Neuronal stem cell (in vitro differentiated cells): ENCODE results near the gene RIPK1.
"Not testable (repeated sequence)": the region's sequence is repeated elsewhere in the genome, so short reads cannot be mapped to it uniquely, and the experiment has no call there.

Experiments used
- DNase-seq: peaks from one replicate; pipeline ENCODE4 v3.0.0-alpha.2; 2013; ENCODE audit warnings: low spot score
- H2AFZ ChIP-seq: one replicate; pipeline ENCODE4 v1.6.1; 2013; ENCODE audit warnings: mild to moderate bottlenecking, low read length, inconsistent platforms
- H2AK5ac ChIP-seq: 2 replicates; pipeline ENCODE4 v1.6.1; 2013; ENCODE audit warnings: low read depth, mild to moderate bottlenecking, inconsistent platforms, low read length, moderate library complexity, mixed read lengths
- H2BK120ac ChIP-seq: 2 replicates; pipeline ENCODE4 v1.6.1; 2013; ENCODE audit warnings: low read depth, mild to moderate bottlenecking, inconsistent platforms, low read length, moderate library complexity, mixed read lengths
- H2BK12ac ChIP-seq: one replicate; pipeline ENCODE4 v1.6.1; 2013; ENCODE audit warnings: low read length, inconsistent platforms
- H2BK15ac ChIP-seq: 2 replicates; pipeline ENCODE4 v1.6.1; 2013; ENCODE audit warnings: mild to moderate bottlenecking, low read length, inconsistent platforms, mixed read lengths
- H2BK5ac ChIP-seq: one replicate; pipeline ENCODE4 v1.6.1; 2013; ENCODE audit warnings: inconsistent platforms, mild to moderate bottlenecking, low read length, moderate library complexity
- H3K14ac ChIP-seq: one replicate; pipeline ENCODE4 v1.6.1; 2013; ENCODE audit warnings: low read length, inconsistent platforms
- H3K18ac ChIP-seq: 2 replicates; pipeline ENCODE4 v1.6.1; 2013; ENCODE audit warnings: low read length, inconsistent platforms
- H3K23ac ChIP-seq: 2 replicates; pipeline ENCODE4 v1.6.1; 2013; ENCODE audit warnings: low read depth, mild to moderate bottlenecking, mixed read lengths, low read length, inconsistent platforms; ENCODE audit not compliant: poor library complexity
- H3K27ac ChIP-seq: replicated peaks from 3 replicates; pipeline ENCODE4 v1.5.1; 2013; ENCODE audit warnings: low read length, inconsistent platforms
- H3K27me3 ChIP-seq, 3 experiments: 2 replicates each; pipeline ENCODE4 v1.6.1; 2013; ENCODE audit warnings: low read length in 3 of 3, mild to moderate bottlenecking in 2 of 3, inconsistent platforms in 1 of 3, low read depth in 1 of 3, mixed read lengths in 1 of 3, moderate library complexity in 1 of 3; ENCODE audit not compliant: control insufficient read depth in 3 of 3, insufficient read depth in 3 of 3
- H3K36me3 ChIP-seq, 2 donors: replicated peaks in 1 of 2; 2 replicates each; pipeline ENCODE4 v1.6.1; 2013; ENCODE audit warnings: low read length in 2 of 2; ENCODE audit not compliant: control insufficient read depth in 2 of 2, insufficient read depth in 2 of 2
- H3K4ac ChIP-seq: 2 replicates; pipeline ENCODE4 v1.6.1; 2013; ENCODE audit warnings: inconsistent platforms, mild to moderate bottlenecking, low read length, moderate library complexity
- H3K4me1 ChIP-seq, 2 donors: 1 replicate in 1 of 2; 2 replicates in 1 of 2; pipeline ENCODE4 v1.6.1; 2013; ENCODE audit warnings: low read length in 2 of 2, low read depth in 1 of 2; ENCODE audit not compliant: control insufficient read depth in 2 of 2, insufficient read depth in 1 of 2
- H3K4me2 ChIP-seq: one replicate; pipeline ENCODE4 v1.6.1; 2013; ENCODE audit warnings: mild to moderate bottlenecking, low read length, inconsistent platforms; ENCODE audit not compliant: insufficient read depth, poor library complexity, severe bottlenecking
- H3K4me3 ChIP-seq, 2 donors: 2 replicates each; pipeline ENCODE4 v1.5.1; 2013; ENCODE audit warnings: low read length in 2 of 2, mild to moderate bottlenecking in 2 of 2, inconsistent platforms in 1 of 2, moderate library complexity in 1 of 2
- H3K79me1 ChIP-seq: one replicate; pipeline ENCODE4 v1.6.1; 2013; ENCODE audit warnings: low read depth, mild to moderate bottlenecking, inconsistent platforms, low read length, moderate library complexity
- H3K9ac ChIP-seq: one replicate; pipeline ENCODE4 v1.6.1; 2013; ENCODE audit warnings: mild to moderate bottlenecking, low read depth, low read length, inconsistent platforms; ENCODE audit not compliant: poor library complexity
- H3K9me3 ChIP-seq, 2 donors: replicated peaks in 1 of 2; 2 replicates each; pipeline versions ENCODE3 to v1.6.1; 2013; ENCODE audit warnings: low read length in 2 of 2, mild to moderate bottlenecking in 2 of 2, inconsistent platforms in 1 of 2, low read depth in 1 of 2, mixed read lengths in 1 of 2, moderate library complexity in 1 of 2; ENCODE audit not compliant: control insufficient read depth in 2 of 2, insufficient read depth in 1 of 2
- H4K8ac ChIP-seq: one replicate; pipeline ENCODE4 v1.6.1; 2013; ENCODE audit warnings: low read depth, mild to moderate bottlenecking, inconsistent platforms, low read length, moderate library complexity
- H4K91ac ChIP-seq: one replicate; pipeline ENCODE4 v1.6.1; 2013; ENCODE audit warnings: low read length, low read depth, mild to moderate bottlenecking, inconsistent platforms; ENCODE audit not compliant: poor library complexity
- WGBS, 2 donors: extraction: QIAGEN DNeasy Blood & Tissue Kit; methylation state at CpG; one replicate each; pipeline ENCODE4 v1.1.7; 2013; ENCODE audit warnings: missing lambda C conversion rate in 2 of 2, mixed read lengths in 1 of 2; ENCODE audit not compliant: insufficient read length in 2 of 2, insufficient replicate concordance in 1 of 2; ENCODE audit errors: extremely low coverage in 2 of 2; 5-methylcytosine and 5-hydroxymethylcytosine counted together

RIPK1 gene

DNA sequence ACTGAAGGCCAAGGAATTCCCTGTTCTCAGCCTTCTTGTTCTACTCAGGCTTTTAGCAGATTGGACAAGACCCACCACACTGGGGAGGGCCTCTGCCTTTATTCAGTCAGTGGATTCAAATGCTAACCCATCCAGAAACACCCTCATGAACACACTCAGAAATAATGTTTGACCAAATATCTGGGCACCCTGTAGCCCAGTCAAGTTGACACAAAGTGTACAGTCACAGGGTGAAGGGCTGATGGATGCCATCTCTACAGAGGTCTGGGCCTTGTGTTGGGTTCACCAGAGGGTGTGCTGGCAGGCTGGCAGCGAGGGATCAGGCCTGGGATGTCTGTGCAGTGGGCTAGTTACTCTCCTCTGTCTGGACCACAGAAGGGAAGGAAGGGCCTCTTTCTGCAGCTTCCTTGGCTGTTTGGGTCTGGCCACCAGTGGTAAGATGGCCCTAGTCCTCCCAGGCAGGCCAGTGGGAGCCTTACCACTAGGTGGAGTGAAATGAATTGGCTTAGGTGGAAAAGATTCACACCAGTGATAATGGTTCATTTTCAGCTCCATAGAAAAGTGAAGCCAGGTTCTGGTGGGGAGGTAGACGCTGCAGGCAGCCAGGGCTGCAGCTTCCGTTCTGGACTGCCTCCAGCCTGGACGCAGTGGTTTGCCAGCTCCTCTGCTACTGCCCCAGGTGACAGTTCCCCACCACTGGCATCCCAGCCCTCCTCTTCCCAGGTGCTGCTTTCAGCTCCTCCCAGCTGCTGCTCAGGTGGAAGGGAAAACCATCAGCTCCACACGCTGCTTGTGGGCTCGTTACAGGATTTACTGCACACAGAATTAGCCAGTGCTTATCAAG is 79.8 kb downstream of the RIPK1 start:
- no peak overlapping the region for H3K4me2 ChIP-seq
- H2BK5ac ChIP-seq = no peak overlapping the region
- no peak overlapping the region for H3K4ac ChIP-seq
- H4K8ac ChIP-seq = no peak overlapping the region
- peaks cover 0 to 2% of the 10 kb centered on the region in 2 donors for H3K9me3 ChIP-seq
- no peak overlapping the region for H2BK15ac ChIP-seq
- H3K14ac ChIP-seq = no peak overlapping the region
- H3K79me1 ChIP-seq = peaks cover 3% of the 10 kb centered on the region
- H3K27ac ChIP-seq = no peak overlapping the region
- no peak overlapping the region for H2AK5ac ChIP-seq
- H3K9ac ChIP-seq = no peak overlapping the region
- H3K23ac ChIP-seq = peak overlapping the region; percentile 43
- peak overlapping the region in 1 of 2 donors; percentile 19 for H3K4me3 ChIP-seq
- no peak overlapping the region for H2AFZ ChIP-seq
- H2BK120ac ChIP-seq = no peak overlapping the region
- no peak overlapping the region for H2BK12ac ChIP-seq
- DNase-seq = no peak
- H3K36me3 ChIP-seq = peaks cover 31 to 79% of the 10 kb centered on the region in 2 donors
- no peak overlapping the region for H4K91ac ChIP-seq
- no peak overlapping the region for H3K18ac ChIP-seq
- no peaks in the 10 kb centered on the region for H3K27me3 ChIP-seq
- no peaks in the 10 kb centered on the region for H3K4me1 ChIP-seq
- WGBS, 2 donors = no CpG with 5 or more reads among the region's 6 CpGs

DNA sequence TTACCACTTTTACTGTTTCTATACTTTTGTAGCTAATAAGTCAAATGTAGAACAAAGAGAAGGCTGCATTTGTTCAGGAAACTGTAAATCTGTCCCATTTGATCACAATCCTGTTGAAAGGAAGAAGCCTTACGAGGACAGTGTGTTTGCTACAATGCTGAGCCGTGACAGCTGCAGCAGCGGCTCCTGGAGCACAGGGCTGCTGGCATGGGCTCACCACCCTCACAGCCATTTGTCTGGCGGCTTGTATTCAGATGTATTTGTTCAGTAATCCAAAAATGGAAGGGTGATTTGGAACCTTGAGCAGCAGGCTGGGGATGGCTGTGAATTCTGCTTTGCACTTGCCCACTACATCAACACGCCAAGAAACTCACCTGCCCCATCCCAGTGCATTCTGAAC is 83.4 kb downstream of the RIPK1 start:
- no peak overlapping the region for H4K8ac ChIP-seq
- no peak overlapping the region for H2BK120ac ChIP-seq
- no peak overlapping the region for H4K91ac ChIP-seq
- H3K27me3 ChIP-seq = no peaks in the 10 kb centered on the region
- no peak overlapping the region for H3K9ac ChIP-seq
- H2BK15ac ChIP-seq = no peak overlapping the region
- H2BK5ac ChIP-seq = no peak overlapping the region
- no CpG with 5 or more reads among the region's 5 CpGs for WGBS, 2 donors
- no peak overlapping the region for H3K18ac ChIP-seq
- no peak overlapping the region for H2BK12ac ChIP-seq
- peaks cover 28 to 81% of the 10 kb centered on the region in 2 donors for H3K36me3 ChIP-seq
- H2AK5ac ChIP-seq = no peak overlapping the region
- peaks cover 4 to 8% of the 10 kb centered on the region in 2 donors for H3K4me1 ChIP-seq
- H3K23ac ChIP-seq = no peak overlapping the region
- DNase-seq = no peak
- no peak overlapping the region for H3K4me2 ChIP-seq
- no peak overlapping the region for H3K14ac ChIP-seq
- H3K4me3 ChIP-seq = no peak overlapping the region
- H3K4ac ChIP-seq = no peak overlapping the region
- H3K27ac ChIP-seq = no peak overlapping the region
- peaks cover 0 to 2% of the 10 kb centered on the region in 2 donors for H3K9me3 ChIP-seq
- H3K79me1 ChIP-seq = peaks cover 1% of the 10 kb centered on the region
- no peak overlapping the region for H2AFZ ChIP-seq

DNA sequence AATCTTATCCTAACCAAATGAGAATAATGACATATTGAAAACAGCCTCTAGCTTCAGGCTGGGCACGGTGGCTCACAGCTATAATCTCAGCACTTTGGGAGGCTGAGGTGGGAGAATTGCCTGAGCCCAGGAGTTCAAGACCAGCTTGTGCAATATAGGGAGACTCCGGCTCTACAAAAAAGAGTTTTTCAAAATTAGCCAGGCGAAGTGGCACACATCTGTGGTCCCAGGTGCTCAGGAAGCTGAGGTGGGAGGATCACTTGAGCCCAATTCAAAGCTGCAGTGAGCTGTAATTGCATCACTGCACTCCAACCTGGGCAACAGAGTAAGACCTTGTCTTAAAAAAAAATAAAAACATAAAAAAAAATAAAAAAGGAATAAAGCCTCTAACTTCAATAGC is 84.4 kb downstream of the RIPK1 start:
- Histone ChIP-seq H2BK15ac (no peak overlapping the region), H2BK120ac (no peak overlapping the region), H4K91ac (no peak overlapping the region), H3K27ac (no peak overlapping the region), H3K79me1 (peaks cover 2% of the 10 kb centered on the region), H3K14ac (no peak overlapping the region), H3K4me1 (peaks cover 4 to 8% of the 10 kb centered on the region in 2 donors), H3K36me3 (peaks cover 26 to 71% of the 10 kb centered on the region in 2 donors), H2AFZ (no peak overlapping the region), H3K9me3 (peaks cover 0 to under 1% of the 10 kb centered on the region in 2 donors), H3K4ac (no peak overlapping the region), H3K4me3 (no peak overlapping the region), H4K8ac (no peak overlapping the region), H2BK12ac (no peak overlapping the region), H2BK5ac (no peak overlapping the region), H3K4me2 (no peak overlapping the region), H3K9ac (no peak overlapping the region), H2AK5ac (no peak overlapping the region), H3K23ac (no peak overlapping the region), H3K18ac (no peak overlapping the region), H3K27me3 (no peaks in the 10 kb centered on the region)
- WGBS, 2 donors = no CpG with 5 or more reads among the region's 3 CpGs
- no peak for DNase-seq

DNA sequence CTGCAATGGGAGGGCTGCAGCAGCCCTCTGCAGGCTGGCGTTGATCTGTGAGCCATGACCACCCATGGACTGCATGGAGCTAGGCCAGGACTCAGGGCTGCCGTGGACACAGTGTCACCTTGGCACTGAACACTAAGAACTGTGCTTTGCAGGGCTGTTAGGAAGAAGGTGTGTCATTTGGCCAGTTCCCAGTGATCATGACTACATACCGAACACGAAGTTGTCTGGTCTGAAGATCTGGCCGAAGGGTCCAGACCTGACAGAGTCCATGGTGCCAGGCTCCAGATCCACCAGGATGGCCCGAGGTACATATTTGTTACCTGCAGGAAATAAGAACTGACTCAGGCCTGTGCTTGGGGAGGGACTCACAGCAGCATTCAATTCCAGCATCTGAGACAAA is 87.1 kb downstream of the RIPK1 start:
- H4K91ac ChIP-seq, H3K4ac ChIP-seq, H3K9me3 ChIP-seq, H2BK5ac ChIP-seq, H2BK15ac ChIP-seq, H2AFZ ChIP-seq, H3K27me3 ChIP-seq, H4K8ac ChIP-seq, DNase-seq, H2BK120ac ChIP-seq, H3K9ac ChIP-seq, H2AK5ac ChIP-seq, H3K4me2 ChIP-seq, H3K27ac ChIP-seq, H3K14ac ChIP-seq, H3K23ac ChIP-seq, H2BK12ac ChIP-seq, H3K79me1 ChIP-seq: not testable (repeated sequence)
- no CpG with 5 or more reads among the region's 6 CpGs for whole genome bisulfite sequencing, 2 donors
- Histone ChIP-seq H3K36me3 (peaks cover 12 to 45% of the 10 kb centered on the region in 2 donors), H3K4me1 (peaks cover 10 to 19% of the 10 kb centered on the region in 2 donors), H3K4me3 (peak overlapping the region in 1 of 2 donors; percentile 23), H3K18ac (peak overlapping the region; percentile 45)
